ENCODE results near the gene ARHGAP45. TPM values are rescaled to one million over a fixed set of nuclear protein-coding genes. Genes with fewer than 3 reads are reported as not detected.
A peak's percentile ranks its signal among the peaks of the same experiment; 100 is the strongest.

ARHGAP45 gene
- total RNA-seq, 2 experiments from 2014 or later: 419 to 437 TPM

DNA sequence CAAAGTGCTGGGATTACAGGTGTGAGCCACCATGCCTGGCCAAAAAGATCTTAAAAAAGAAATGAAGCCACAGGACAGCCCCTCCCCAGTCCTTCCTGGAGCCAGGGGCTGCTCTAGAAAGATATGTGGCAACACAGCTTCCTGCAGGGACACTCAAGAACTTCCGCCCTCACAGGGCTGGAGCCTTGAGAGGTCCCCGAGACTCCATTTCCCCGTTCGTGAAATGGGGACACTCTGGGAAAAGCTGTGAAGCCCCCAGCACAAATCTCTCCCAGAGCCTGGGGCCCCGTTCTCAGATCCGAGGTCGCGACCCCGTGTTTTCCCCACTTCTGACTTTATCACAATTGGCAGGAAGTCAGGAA lies 34.4 kb downstream of the ARHGAP45 start:
- H3K9me3 Mint-ChIP-seq: peaks cover 12% of the 10 kb centered on the region
- H3K4me1 Mint-ChIP-seq: peaks cover 58% of the 10 kb centered on the region
- H3K27ac Mint-ChIP-seq: peak overlapping the region; percentile 89
- no peaks in the 10 kb centered on the region for H3K27me3 Mint-ChIP-seq
- H3K36me3 Mint-ChIP-seq (ENCODE audit: low read depth): peaks cover 18% of the 10 kb centered on the region
- ChIA-PET POLR2A (interaction anchor here (1.0 to 8.9 kb wide), 3 partner anchors 16 to 34 kb away, joined by 3 to 104 read pairs (median 31); partner anchors contain the start of gene ARHGAP45), CTCF (interaction anchor here (0.8 kb wide), 1 partner anchor 34 kb away, joined by 3 read pairs; the partner anchor contains the start of gene ARHGAP45)
- no peak for DNase-seq
- no peak overlapping the region for H3K4me3 Mint-ChIP-seq

DNA sequence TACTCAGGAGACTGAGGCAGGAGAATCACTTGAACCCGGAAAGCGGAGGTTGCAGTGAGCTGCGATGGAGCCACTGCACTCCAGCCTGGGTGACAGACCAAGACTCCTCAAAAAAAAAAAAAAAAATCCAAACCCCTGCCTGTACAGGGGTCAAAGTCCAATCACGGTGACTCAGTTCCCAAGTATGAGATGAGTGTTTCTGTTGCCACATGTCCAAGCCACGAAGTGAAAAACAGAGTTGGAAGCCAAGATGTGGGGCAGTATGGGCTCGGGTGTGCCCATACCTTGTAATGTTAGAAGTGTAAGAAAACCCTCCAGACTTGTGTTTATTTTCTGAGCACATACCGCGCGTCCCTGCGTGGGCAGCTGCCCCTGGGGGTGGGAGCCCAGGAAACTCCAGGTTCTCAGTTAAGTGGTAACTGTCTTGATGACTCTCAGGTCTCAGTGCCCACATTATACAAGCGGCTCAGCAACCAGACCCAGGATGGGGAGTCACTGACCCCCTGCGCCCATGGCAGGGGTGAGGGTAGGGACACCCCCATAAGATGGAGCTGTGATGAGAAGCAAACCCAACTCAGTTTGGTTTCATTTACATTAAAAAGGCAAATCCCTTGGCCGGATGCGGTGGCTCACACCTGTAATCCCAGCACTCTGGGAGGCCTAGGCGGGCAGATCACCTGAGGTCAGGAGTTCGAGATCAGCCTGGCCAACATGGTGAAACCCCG lies 35.6 kb downstream of the ARHGAP45 start:
- ChIA-PET CTCF (interaction anchor here (0.7 to 1.0 kb wide), 4 partner anchors 37 to 142 kb away, joined by 3 to 4 read pairs (median 4); no protein-coding TSS in a partner anchor), POLR2A (interaction anchor here (0.6 to 8.9 kb wide), 10 partner anchors 13 to 167 kb away, joined by 3 to 104 read pairs (median 4); partner anchors contain the start of genes ARHGAP45 and CIRBP)
- peaks cover 25% of the 10 kb centered on the region for H3K36me3 Mint-ChIP-seq (ENCODE audit: low read depth)
- peaks cover 58% of the 10 kb centered on the region for H3K4me1 Mint-ChIP-seq
- H3K4me3 Mint-ChIP-seq: peak overlapping the region; percentile 61
- peak overlapping the region; percentile 89 for H3K27ac Mint-ChIP-seq
- no peaks in the 10 kb centered on the region for H3K27me3 Mint-ChIP-seq
- H3K9me3 Mint-ChIP-seq: peaks cover 12% of the 10 kb centered on the region
- DNase-seq: peak; percentile 66

DNA sequence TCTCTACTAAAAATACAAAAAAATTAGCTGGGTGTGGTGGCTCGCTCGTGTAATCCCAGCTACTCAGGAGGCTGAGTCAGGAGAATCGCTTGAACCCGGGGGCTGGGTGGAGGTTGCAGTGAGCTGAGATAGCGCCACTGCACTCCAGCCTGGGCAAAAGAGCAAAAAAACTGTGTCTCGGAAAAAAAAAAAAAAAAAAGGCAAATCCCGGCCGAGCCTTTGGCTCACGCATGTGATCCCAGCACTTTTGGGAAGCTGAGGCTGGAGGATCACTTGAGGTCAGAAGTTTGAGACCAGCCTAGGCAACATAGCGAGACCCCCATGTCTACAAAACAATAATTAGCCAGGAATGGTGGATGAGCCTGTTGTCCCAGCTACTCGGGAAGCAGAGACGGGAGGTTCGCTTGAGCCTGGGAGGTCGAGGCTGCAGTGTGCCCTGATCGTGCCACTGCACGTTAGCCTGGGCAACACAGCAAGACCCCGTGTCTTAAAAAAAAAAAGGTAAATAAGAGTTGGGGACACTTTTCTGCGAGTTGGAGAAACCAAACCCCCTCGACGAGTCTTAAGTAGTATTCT lies 36.3 kb downstream of the ARHGAP45 start:
- H3K4me3 Mint-ChIP-seq: peak overlapping the region; percentile 61
- DNase-seq: no peak
- H3K27ac Mint-ChIP-seq: peak overlapping the region; percentile 89
- CTCF ChIA-PET: interaction anchor here (0.7 to 1.0 kb wide), 3 partner anchors 38 to 141 kb away, joined by 3 to 4 read pairs (median 4); no protein-coding TSS in a partner anchor
- POLR2A ChIA-PET: interaction anchor here (0.6 to 8.9 kb wide), 11 partner anchors 12 to 166 kb away, joined by 3 to 104 read pairs (median 5); partner anchors contain the start of genes ARHGAP45 and CIRBP
- peaks cover 23% of the 10 kb centered on the region for H3K36me3 Mint-ChIP-seq (ENCODE audit: low read depth)
- peaks cover 53% of the 10 kb centered on the region for H3K4me1 Mint-ChIP-seq
- no peaks in the 10 kb centered on the region for H3K27me3 Mint-ChIP-seq
- peaks cover 12% of the 10 kb centered on the region for H3K9me3 Mint-ChIP-seq

- Mint-ChIP-seq H3K9me3 (peaks cover 10% of the 10 kb centered on the region), H3K4me3 (peak within 1 kb of the TSS; percentile 69), H3K4me1 (peaks cover 47% of the 10 kb centered on the region), H3K27ac (peak within 1 kb of the TSS; percentile 89), H3K36me3 (ENCODE audit: low read depth) (peaks cover 22% of the 10 kb centered on the region), H3K27me3 (no peaks in the 10 kb centered on the region)
- CTCF ChIA-PET: interaction anchor here (1.0 kb wide), 1 partner anchor 141 kb away, joined by 4 read pairs; no protein-coding TSS in a partner anchor
- peak; percentile 99 for DNase-seq
- POLR2A ChIA-PET: interaction anchor here (0.6 to 8.9 kb wide), 11 partner anchors 12 to 165 kb away, joined by 3 to 104 read pairs (median 5); partner anchors contain the start of genes ARHGAP45, CIRBP and SBNO2
Measured at GRCh38 chr19:1103708-1104310, 36.8 kb downstream of the ARHGAP45 start, which contains the start of gene GPX4. Gene GPX4, plus strand, starts transcription at chr19:1103994. Its CDS starts 50 bp downstream, at chr19:1104044.

- Mint-ChIP-seq H3K9me3 (peaks cover 6% of the 10 kb centered on the region), H3K27me3 (no peaks in the 10 kb centered on the region), H3K4me3 (peak overlapping the region; percentile 69), H3K4me1 (peaks cover 40% of the 10 kb centered on the region), H3K27ac (peak overlapping the region; percentile 31), H3K36me3 (ENCODE audit: low read depth) (peaks cover 18% of the 10 kb centered on the region)
- ChIA-PET CTCF (no interaction called here), POLR2A (interaction anchor here (0.6 to 8.9 kb wide), 10 partner anchors 19 to 165 kb away, joined by 3 to 104 read pairs (median 6); partner anchors contain the start of genes ARHGAP45, CIRBP and SBNO2)
- peak; percentile 74 for DNase-seq
Measured at GRCh38 chr19:1104311-1105007, 37.5 kb downstream of the ARHGAP45 start.

DNA sequence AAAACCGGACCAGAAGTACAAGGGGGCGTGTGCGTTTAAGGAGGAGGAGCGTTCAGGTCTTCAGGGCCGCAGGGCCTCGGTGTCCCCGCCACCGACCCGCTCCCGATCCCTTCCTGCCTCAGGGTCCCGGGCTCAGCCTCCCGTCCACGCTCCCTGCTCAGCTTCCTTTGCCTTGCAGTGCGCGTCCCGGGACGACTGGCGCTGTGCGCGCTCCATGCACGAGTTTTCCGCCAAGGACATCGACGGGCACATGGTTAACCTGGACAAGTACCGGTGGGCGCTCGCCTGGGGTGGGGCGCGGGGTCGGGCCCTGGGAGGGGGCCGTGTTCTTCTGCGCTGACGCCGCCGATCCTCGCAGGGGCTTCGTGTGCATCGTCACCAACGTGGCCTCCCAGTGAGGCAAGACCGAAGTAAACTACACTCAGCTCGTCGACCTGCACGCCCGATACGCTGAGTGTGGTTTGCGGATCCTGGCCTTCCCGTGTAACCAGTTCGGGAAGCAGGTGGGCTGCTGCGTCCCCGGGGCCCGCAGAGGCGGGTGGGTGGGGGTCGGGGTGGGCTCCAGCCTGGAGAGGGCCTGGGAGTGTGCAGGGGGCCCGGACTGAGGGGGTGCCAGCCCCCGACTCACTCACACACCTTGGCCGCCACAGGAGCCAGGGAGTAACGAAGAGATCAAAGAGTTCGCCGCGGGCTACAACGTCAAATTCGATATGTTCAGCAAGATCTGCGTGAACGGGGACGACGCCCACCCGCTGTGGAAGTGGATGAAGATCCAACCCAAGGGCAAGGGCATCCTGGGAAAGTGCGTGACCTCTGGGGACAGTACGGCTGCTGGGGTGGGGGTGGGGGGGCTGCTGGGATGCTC lies 38.3 kb downstream of the ARHGAP45 start:
- POLR2A ChIA-PET: interaction anchor here (0.8 to 8.9 kb wide), 9 partner anchors 10 to 101 kb away, joined by 3 to 104 read pairs (median 5); partner anchors contain the start of genes ARHGAP45 and SBNO2
- DNase-seq: no peak
- H3K36me3 Mint-ChIP-seq (ENCODE audit: low read depth): peaks cover 10% of the 10 kb centered on the region
- no peaks in the 10 kb centered on the region for H3K27me3 Mint-ChIP-seq
- peaks cover 34% of the 10 kb centered on the region for H3K4me1 Mint-ChIP-seq
- peak overlapping the region; percentile 31 for H3K27ac Mint-ChIP-seq
- peak overlapping the region; percentile 69 for H3K4me3 Mint-ChIP-seq
- CTCF ChIA-PET: no interaction called here
- no peaks in the 10 kb centered on the region for H3K9me3 Mint-ChIP-seq

DNA sequence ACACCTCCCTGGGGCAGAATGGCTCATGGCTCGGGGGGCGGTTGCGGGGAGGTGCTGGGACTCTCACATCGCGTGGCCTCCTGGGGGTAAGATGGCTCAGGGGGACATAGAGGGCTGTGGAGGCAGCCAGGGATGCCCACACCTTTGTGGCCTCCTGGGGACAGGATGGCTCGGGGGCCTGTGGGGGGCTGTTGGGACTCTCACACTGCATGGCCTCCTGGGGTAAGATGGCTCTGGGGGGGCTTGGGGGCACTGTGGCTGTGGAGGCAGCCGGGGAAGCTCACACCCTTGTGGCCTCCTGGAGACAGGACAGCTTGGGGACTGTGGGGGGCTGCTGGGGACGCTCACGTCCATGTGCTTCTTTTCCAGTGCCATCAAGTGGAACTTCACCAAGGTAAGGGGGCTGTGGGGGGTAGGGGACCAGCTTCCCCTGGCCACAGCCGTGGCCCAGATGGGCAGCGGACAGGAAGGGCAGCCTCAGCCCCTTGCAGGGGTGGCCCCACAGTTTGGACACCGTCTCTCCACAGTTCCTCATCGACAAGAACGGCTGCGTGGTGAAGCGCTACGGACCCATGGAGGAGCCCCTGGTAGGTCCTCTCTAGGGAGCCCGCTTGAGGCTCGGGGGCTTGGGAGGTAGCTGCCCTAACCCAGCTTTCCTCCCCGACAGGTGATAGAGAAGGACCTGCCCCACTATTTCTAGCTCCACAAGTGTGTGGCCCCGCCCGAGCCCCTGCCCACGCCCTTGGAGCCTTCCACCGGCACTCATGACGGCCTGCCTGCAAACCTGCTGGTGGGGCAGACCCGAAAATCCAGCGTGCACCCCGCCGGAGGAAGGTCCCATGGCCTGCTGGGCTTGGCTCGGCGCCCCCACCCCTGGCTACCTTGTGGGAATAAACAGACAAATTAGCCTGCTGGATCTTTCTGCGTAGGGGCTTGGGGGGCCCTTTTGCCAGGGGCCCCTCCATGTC lies 39.2 kb downstream of the ARHGAP45 start:
- H3K4me1 Mint-ChIP-seq: peaks cover 33% of the 10 kb centered on the region
- H3K27me3 Mint-ChIP-seq: no peaks in the 10 kb centered on the region
- H3K36me3 Mint-ChIP-seq (ENCODE audit: low read depth): peaks cover 10% of the 10 kb centered on the region
- peak overlapping the region; percentile 40 for H3K27ac Mint-ChIP-seq
- CTCF ChIA-PET: no interaction called here
- H3K9me3 Mint-ChIP-seq: no peaks in the 10 kb centered on the region
- POLR2A ChIA-PET: interaction anchor here (0.8 to 8.9 kb wide), 5 partner anchors 9 to 39 kb away, joined by 3 to 104 read pairs (median 6); partner anchors contain the start of genes ARHGAP45 and POLR2E
- peak overlapping the region; percentile 35 for H3K4me3 Mint-ChIP-seq
- no peak for DNase-seq

DNA sequence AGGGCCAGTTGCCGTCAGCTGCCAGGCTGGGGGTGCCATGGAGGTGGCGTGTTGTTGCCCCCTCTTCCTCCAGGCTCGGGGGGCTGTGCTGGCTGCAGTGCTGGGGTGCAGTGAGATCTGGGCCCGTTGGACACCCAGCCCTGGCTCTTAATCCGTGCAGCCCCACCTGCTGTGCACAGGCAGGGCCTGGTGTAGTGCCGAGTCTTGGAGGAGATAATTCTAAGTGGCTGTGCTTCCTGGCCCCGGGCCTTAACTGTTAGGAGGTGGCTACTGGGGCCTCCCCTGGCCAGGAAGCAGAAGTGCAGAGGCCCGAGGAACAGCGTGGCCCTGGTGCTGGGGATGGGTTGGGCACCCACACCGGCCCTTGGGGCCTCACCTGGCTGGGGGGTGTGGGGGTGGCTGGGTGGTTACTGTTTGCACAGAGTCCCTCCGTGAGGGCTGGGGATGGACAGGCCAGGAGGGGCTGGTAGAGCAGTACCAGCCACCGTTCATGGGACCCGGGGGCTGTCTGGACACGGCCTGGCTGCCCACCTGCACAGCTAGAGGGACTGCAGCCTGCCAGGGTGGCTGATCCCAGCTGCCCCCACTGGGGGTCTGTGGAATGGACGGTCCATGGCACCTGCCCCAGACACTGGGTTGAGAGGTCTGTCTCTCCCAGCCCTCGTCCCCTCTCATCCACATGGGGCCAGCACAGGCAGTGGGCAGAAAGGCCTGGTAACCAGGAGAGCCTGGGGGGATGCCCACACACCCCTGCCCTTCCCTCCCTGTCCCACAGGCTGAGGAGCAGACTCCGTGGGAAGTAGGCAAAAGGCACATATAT lies 40.1 kb downstream of the ARHGAP45 start:
- ChIA-PET CTCF (no interaction called here), POLR2A (interaction anchor here (0.8 to 8.9 kb wide), 5 partner anchors 8 to 24 kb away, joined by 3 to 104 read pairs (median 6); partner anchors contain the start of gene POLR2E)
- peak overlapping the region; percentile 35 for H3K4me3 Mint-ChIP-seq
- H3K36me3 Mint-ChIP-seq (ENCODE audit: low read depth): peaks cover 10% of the 10 kb centered on the region
- no peak for DNase-seq
- H3K9me3 Mint-ChIP-seq: no peaks in the 10 kb centered on the region
- H3K27ac Mint-ChIP-seq: peak overlapping the region; percentile 40
- H3K27me3 Mint-ChIP-seq: no peaks in the 10 kb centered on the region
- H3K4me1 Mint-ChIP-seq: peaks cover 24% of the 10 kb centered on the region

- no peak for DNase-seq
- no peaks in the 10 kb centered on the region for H3K9me3 Mint-ChIP-seq
- H3K27me3 Mint-ChIP-seq: no peaks in the 10 kb centered on the region
- ChIA-PET CTCF (no interaction called here), POLR2A (interaction anchor here (0.8 to 8.9 kb wide), 2 partner anchors 23 kb away, joined by 3 to 104 read pairs; no protein-coding TSS in a partner anchor)
- peaks cover 18% of the 10 kb centered on the region for H3K4me1 Mint-ChIP-seq
- H3K36me3 Mint-ChIP-seq (ENCODE audit: low read depth): peaks cover 10% of the 10 kb centered on the region
- no peak overlapping the region for H3K27ac Mint-ChIP-seq
- H3K4me3 Mint-ChIP-seq: no peak overlapping the region
Measured at GRCh38 chr19:1107661-1108261, 40.8 kb downstream of the ARHGAP45 start.

Data from activated CD4-positive, alpha-beta memory T cell treated with anti-CD3 and anti-CD28 coated beads, Interleukin-2, amount 10 ng/mL, durations not matched to agents 7 days and 5 days (primary cell).